ENCODE data around the gene CRHR2. TPM values are rescaled to one million over a fixed set of nuclear protein-coding genes. Genes with fewer than 3 reads are reported as not detected.

Gene CRHR2
- polyA plus RNA-seq, 3 donors, result 0.21 to 1.1 (median 0.22) TPM

DNA sequence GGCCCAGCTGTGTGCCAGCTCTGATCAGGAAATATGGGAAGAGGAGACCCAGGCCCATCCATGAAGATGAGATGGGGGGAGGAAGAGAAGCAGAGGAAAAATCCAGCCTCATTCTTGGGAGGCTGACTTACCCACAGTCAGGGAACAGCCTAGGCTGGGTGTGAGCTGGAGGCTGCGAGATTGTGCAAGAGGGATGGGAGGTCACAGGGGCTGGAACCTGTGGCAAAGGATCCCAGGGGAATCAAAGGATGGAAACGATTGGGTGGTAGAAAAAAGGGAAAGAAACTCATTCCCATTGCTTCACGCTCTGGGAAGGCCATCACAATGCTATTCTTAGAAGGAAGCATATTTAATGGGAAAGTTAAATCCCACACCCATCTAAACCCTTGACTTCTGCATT lies 26.7 kb upstream of the CRHR2 start:
- H3K27ac ChIP-seq (ENCODE audit: low read depth, low read length), result no peak overlapping the region
- WGBS, 3 donors, result 52 to 79% (median 67%) methylated on average over 3 of the region's 3 CpGs

DNA sequence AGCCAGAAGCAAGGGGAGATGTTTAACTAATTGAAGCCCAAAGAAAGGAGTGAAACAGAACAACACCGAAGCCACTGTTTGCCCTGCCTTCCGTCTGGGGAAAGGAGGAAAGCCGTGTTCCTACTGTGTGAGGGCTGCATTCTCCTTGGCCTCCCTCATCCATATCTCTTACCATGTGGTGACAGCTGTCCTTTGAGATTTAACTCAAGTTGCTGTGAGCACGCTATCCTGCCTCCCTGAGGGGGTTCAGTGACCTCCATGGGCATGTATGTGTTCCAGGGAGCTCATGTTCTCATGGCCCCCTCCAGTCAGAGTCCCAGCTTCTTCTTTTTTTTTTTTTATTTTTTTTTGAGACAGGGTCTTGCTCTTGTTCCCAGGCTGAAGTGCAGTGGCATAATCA lies 26.2 kb upstream of the CRHR2 start:
- WGBS, 3 donors, result 69 to 79% (median 74%) methylated on average over 4 of the region's 4 CpGs
- H3K27ac ChIP-seq (ENCODE audit: low read depth, low read length), result no peak overlapping the region

DNA sequence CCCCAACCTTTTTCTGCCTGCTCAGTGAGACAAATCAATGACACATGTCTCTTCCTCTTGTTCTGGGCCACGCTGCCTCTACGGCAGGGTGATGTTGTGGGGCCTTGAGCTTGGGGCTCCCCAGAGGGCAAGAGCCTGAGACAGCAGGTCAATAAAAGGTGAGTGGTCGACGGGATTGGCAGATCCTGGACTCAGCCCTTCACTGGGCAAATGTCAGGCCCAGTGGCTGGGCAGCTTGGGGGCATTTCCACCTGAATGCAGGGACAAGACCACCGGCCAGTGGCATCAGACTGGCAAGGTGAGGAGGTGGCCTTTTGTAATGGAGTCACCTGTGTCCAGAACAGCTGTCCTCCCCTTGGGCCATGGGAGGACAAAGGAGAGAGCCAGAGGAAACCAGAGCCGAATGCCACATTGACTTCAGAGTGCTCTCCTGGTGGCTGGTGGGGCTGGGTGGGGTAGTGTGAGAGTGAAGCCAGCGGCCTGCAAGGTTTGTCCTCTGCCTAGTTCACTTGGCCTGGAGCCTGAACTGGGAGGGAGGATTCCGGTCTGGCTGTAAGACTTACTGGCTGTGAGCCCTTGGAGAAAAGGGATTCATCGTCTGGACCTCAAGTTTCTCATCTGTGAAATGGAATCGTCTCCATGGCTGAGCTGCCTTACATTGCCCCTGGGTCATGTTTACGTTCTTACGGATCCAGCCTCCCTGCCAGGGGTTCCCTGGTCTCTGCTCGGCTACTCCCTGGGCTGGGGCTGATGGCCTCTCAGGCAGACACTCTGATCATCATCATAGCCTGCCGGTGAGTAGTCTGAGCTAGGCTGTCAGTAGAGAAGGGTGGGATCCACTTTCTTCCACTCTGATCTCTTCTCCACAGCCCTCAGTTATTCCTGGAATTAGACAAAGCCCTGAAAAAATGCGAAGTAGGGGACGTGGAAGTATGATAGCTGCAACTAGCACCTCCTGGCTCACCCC lies 25.4 kb upstream of the CRHR2 start:
- no peak overlapping the region for H3K27ac ChIP-seq (ENCODE audit: low read depth, low read length)
- WGBS, 3 donors, result 58 to 64% (median 59%) methylated on average over 16 of the region's 16 CpGs

DNA sequence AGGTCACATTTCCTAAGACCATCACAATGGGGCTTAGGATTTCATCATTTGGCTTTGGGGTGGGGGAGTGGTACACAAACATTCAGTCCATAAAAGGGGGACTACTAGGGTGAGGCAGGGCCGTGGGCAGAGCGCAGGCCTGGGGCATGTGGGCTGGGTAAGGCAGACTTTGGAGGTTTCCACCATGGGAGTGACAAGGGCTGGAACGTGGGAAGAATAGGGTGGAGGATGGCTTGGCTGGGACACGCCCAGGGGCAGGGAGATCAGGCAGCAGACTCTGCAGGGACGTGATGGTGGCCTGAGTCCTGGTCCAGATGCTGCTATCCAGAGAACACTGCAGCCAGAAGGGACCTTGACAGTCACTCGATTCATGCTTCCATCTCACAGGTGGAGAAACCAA lies 24.7 kb upstream of the CRHR2 start:
- no peak overlapping the region for H3K27ac ChIP-seq (ENCODE audit: low read depth, low read length)
- 75 to 84% (median 78%) methylated on average over 6 of the region's 6 CpGs for WGBS, 3 donors

DNA sequence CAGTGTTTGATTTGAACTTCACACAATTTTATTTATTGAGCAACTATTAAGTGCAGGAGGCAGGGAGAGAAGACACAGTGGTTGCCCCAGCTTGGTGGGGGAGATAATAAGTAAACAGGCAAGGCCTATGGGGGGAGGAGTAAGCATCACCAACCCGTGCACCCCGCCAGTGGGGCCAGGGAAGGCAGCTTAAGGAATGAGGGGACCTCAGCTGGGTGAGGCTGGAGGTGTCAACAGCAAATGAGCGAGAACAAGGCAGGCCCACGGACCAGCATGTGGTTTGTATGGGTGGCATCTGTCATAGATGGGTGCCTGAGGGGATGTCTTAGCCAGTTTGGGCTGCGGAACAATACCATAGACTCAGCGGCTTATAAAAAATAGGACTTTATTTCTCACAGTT lies 24.1 kb upstream of the CRHR2 start:
- no peak overlapping the region for H3K27ac ChIP-seq (ENCODE audit: low read depth, low read length)
- WGBS, 3 donors, result 92 to 99% (median 94%) methylated on average over 6 of the region's 6 CpGs

DNA sequence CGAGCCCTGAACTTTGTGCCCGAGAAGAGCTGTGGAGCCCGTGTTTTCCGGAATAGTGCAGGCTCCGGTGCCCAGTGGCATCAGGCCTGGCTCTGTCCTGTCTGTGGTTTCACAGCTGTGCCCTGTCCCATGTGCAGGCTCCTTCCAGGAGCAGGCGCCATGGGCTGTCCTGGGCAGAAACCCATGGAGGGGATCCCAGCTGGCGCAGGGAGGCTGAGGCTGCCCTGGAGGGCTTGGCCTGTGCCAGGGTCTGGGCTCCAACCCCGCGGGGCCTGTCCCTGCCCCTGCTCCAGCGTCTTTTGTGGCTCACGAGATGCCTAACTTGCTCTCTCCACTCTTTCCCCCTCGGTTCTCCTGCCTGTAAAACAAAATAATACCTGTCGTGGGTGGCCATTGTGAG lies 23.3 kb upstream of the CRHR2 start:
- whole genome bisulfite sequencing, 3 donors, result 87 to 93% (median 89%) methylated on average over 13 of the region's 13 CpGs
- H3K27ac ChIP-seq (ENCODE audit: low read depth, low read length), result no peak overlapping the region

DNA sequence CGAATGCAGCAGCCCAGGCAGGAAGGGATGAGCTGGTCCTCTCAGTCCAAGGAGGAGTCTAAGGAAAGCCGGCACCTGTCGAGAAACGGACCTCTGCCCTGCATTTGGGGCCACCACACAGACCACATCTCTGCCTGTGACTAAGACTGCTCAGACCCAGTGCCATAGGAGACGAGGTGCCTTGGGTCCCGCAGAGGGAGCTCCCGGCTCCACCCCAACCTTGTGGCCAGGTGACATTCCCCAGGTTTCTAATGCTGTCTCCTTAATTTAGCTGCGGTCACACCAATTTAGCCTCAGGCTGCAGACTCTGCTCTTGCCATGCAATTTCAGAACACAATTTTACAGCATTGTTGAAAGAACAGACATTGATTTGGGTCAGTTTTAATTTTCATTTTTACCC lies 22.8 kb upstream of the CRHR2 start:
- H3K27ac ChIP-seq (ENCODE audit: low read depth, low read length), result no peak overlapping the region
- WGBS, 3 donors, result 84 to 97% (median 87%) methylated on average over 8 of the region's 8 CpGs

DNA sequence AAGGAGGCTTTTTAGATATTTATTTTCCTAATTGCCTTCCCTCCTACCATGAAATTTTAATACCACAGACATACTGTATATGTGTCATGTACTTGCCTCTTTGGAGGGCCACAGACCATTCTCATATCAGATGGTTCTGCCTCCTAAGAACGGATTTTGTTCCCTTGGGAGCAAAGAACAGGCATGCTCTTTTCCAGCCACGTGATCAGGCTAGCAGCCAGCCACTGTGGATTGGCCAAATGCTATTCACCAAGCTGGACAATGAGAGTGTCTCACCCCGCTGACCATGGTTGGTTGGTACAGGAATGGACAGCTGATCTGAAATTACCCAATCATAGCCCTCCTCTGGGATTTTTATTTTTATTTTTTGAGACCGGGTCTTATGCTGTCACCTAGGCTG lies 21.5 kb upstream of the CRHR2 start:
- no peak overlapping the region for H3K27ac ChIP-seq (ENCODE audit: low read depth, low read length)
- WGBS, 3 donors, result 70 to 77% (median 75%) methylated on average over 4 of the region's 4 CpGs

DNA sequence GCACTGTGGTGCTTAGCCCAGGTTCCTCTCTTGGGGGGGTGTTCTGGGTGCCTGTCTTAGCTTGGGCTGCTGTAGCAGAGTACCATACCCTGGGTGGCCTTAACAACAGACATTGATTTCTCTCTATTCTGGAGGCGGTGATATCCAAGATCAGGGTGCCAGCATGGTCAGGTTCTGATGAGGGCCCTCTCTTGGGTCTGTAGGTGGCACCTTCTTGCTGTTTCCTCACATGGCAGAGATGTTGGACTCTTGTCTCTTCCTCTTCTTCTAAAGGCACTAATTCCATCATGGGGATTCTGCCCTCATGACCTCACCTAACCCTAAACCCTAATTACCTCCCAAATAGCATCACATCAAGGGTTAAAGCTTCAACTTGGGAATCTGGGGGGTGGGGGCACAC lies 19.9 kb upstream of the CRHR2 start:
- H3K27ac ChIP-seq (ENCODE audit: low read depth, low read length), result no peak overlapping the region
- 79 to 91% (median 87%) methylated on average over 1 of the region's 1 CpG for WGBS, 3 donors

DNA sequence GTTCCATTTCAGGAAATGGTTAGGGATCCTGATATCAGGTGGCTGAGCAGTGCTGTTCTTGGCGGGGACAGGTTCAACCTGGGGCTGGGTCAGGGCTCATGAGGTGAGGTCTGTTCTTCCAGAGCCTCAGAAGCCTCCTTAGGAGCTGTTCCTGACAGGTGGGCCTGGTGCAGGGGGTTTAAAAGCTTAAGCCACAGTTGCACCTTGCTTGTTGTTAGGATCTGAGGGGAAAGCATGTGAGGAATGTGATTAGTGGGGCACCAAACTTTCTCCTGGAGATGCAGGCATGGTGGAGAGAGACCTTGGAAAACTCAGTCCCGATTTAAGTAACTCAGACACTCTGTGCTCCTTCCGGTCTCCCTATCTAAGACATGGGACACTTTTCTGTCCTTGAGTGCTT lies 18.7 kb upstream of the CRHR2 start:
- H3K27ac ChIP-seq (ENCODE audit: low read depth, low read length), result no peak overlapping the region
- WGBS, 3 donors, result 84% methylated on average over 3 of the region's 3 CpGs

DNA sequence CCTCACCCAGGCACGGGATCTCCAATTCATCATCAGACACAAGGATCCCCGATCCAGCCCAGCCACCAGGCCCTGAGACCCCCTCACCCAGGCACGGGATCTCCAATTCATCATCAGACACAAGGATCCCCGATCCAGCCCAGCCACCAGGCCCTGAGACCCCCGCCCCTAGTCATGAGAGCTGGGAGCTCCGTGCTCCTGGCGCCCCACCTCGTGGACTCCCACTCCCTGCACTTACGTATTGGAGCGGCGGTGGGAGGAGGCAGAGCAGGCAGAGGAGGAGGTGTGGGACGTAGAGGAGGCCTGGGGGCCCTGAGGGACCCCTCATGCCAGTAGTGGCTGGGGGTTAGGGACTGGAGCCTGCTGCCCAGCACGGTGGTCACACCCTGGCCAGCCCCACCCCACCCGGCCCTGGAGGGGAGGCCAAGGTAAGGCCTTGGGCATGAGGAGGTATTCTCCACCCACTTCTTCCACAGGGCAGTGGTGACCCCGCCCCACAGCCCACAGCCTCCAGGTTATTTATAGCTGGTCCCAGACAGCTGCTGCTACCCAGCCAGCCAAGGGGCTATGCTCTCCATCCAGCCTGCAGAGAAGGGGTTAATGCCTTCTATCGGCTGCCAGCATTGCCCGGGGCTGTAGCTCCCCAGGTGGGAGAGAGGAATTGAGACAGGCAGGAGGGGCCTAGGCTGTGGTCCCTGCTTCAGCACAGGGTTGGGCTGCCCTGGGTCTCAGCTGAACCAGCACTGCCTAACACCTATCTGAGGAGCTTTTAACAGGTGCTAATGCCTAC lies 17.6 kb upstream of the CRHR2 start:
- H3K27ac ChIP-seq (ENCODE audit: low read depth, low read length), result no peak overlapping the region
- 59 to 65% (median 64%) methylated on average over 17 of the region's 17 CpGs for WGBS, 3 donors

DNA sequence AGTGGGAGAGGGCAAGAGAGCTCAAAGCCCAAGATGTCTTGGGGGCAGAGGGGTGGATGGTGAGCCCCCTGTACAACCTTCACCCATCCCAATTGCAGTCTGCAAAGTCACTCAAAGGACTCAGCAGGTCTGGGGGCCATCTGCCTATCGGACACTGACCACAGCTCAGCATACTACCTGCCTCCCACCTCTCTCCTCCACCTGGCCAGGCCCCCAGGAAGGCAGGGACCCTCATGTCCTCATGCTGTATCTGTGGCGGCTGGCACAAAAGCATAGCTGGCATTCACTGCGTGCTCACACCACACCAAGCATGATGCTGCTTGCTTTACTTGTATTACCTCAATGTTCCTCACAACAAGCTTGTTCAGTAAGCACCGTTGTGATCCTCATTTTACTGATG lies 16.2 kb upstream of the CRHR2 start:
- H3K27ac ChIP-seq (ENCODE audit: low read depth, low read length), result no peak overlapping the region
- whole genome bisulfite sequencing, 3 donors, result 87 to 94% (median 94%) methylated on average over 4 of the region's 4 CpGs

DNA sequence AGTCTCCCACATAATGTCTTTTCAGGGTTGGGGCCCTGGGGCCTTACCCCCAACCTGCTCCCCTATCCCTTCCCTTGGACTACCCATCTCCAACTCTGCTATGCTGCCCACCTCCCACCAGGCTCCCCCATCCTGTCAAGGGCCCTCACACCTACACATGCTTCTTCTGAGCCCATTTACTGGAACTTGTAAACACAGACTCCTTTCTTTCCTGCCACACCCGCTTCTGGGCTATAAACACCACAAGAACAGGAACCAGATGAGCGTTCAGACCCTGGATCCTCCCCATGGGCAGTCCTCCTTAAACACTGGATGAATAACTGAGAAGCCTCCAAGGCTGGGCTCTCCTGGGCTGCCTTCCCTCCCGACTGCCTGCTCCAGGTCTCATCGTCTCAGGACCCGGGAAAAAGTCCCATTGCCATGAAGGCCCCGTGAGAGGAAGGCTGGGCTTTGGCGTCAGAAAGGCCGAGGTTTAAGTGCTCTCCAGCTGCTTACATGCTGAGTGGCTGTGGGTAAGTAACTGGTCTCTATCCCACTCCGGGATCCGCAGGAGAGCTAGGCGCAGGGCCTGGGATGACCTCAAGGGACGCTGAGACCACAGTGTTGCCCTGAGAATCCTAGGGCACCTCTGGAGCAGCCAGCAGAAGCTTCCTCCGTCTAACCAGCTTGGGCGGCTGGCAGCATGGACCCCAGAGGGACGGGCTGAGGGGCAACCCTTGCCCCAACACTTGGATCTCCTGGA lies 15.6 kb upstream of the CRHR2 start:
- no peak overlapping the region for H3K27ac ChIP-seq (ENCODE audit: low read depth, low read length)
- WGBS, 3 donors, result 63 to 89% (median 67%) methylated on average over 15 of the region's 15 CpGs

DNA sequence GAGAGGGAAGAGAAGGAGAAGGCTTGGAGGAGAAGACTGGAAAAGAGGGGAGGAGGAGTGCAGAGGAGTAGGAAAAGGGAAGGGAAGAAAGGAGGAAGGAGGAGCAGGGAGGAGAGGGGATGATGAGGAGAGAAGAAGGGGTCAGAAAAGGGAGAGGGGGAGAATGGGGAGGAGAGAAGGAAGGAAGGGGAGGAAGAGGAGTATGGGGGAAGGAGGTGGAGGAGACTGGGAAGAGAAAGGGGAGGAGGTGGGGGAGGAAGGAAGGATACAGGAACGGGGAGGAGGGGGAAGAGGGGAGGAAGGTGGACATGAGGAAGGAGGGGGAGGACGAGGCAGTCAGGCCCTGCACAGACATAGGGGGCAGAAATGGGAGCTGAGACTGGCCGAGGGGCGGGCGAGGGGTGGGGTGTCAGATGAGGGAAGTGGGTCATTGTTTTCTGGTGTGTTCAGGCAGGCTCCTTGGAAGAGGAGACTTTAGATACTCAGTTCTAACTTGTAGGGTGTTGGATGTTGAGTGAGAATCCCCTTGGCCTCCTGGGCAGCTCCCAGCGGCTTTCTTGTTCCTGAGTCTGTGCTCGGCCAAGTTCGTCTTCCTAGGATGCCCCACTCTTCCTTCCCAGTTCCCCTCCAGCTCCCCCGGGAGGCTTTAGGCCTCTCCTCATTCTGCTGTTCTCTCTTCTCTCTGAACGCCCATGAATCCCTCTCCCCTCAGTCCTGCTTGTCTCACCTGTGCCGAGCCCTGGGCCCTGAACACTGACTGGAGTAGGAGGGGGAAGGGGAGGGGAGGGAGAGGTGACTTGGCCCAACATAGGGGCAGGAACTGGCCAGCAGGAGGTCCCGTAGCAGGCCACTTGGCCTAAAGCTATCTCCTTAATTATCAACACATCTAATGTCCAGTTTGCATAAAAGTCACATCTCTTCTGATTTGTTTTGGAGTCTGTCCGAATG lies 12.8 kb upstream of the CRHR2 start:
- WGBS, 3 donors, result 68 to 77% (median 75%) methylated on average over 12 to 13 of the region's 13 CpGs

DNA sequence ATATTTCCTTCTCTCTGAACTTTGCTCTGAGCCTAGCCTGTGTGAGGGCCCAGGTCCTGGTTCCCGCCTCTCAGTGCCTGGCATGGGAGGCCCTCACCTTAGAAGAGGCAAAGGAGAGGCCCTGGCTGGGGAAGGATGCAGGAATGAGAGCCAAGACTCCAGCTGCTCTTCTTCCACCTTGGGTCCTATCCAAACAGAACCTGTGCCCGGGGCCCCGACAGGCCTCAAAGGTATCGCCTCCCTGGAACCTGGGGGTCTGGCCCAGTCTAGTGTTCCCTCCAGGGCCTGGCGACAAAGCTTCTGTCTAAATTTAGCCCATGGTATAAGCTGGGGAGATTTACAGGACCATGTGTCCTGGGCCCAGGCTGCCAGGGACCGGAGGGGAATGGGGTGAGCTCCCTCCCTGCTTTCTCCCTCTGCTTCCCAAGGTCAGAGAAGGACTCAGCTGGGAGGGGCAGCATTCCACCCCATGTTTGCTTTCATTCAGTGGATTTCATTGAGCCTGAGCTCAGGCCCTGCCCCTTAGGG lies 12.0 kb upstream of the CRHR2 start:
- H3K27ac ChIP-seq (ENCODE audit: low read depth, low read length), result no peak overlapping the region
- WGBS, 3 donors, result 41 to 78% (median 69%) methylated on average over 6 of the region's 6 CpGs

More for the DNA sequence above, 12.8 kb upstream of the CRHR2 start:
- no peak overlapping the region for H3K27ac ChIP-seq (ENCODE audit: low read depth, low read length)

DNA sequence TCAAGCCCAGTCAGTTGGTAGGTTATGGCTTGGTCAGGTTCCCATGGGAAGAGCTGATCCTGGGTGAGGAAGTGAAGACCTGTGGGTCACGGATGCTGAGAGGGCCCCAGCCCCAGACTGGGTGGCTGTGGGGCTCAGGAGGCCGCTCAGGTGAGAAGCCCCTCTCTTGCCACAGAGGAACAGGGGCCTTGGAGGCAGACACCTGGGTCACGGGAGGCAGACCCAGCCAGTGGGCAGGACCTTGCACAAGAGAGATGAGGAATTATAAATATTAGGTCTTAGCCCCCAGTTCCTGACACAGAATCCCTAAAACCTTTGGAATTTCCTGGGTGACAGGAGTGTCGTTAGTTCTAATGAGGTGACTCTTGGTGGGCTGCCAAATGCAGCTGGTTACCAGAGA lies 10.6 kb upstream of the CRHR2 start:
- 73 to 84% (median 74%) methylated on average over 4 of the region's 4 CpGs for WGBS, 3 donors

DNA sequence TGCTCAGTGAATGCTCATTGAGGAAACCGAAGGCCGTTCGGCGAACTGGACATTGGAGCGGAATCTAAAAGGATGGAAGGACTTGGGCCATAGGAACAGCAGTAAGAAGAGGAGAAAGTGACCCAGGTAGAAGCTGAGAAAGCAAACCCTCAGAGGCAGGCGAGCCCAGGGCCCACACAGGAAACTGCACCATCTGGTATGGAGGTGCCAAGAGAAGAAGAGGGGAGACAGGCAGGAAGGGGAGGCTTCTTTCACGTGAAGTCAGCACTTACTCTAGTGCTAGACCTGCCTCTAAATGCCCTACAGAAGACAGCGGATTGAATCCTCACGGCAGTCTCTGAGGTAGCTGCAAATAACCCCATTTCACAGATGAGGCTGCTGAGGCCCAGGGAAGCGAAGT lies 10.2 kb upstream of the CRHR2 start:
- H3K27ac ChIP-seq (ENCODE audit: low read depth, low read length), result no peak overlapping the region
- 86 to 91% (median 90%) methylated on average over 10 of the region's 10 CpGs for WGBS, 3 donors

More for the DNA sequence above, 10.6 kb upstream of the CRHR2 start:
- H3K27ac ChIP-seq (ENCODE audit: low read depth, low read length), result no peak overlapping the region

DNA sequence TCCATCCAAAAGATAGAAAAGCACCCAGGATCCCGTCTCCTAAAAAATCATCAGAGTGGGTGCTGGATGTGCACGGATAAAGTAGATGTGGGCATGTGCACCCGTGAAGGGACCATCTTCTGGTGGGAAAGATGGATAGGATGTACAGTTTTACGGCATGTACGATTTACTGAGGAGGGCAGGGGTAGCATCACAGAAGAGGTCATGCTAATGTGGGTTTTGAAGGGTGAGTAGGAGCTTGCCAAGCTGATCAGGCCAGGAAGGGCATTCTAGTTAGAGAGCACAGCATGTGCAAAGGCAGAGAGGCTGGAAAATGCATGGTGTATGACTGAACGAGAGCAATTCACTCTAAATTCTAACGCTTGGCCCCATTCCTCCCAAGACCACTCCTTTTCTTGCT lies 7.8 kb upstream of the CRHR2 start:
- 90 to 96% (median 91%) methylated on average over 7 of the region's 7 CpGs for WGBS, 3 donors
- H3K27ac ChIP-seq (ENCODE audit: low read depth, low read length), result no peak overlapping the region
